Measurements from ENCODE around the gene NLRP13. TPM values are rescaled to one million over a fixed set of nuclear protein-coding genes. Genes with fewer than 3 reads are reported as not detected.
A peak's percentile ranks its signal among the peaks of the same experiment; 100 is the strongest.

NLRP13 gene
- total RNA-seq, 1 donor from 2014 or later: not detected

- CTCF ChIA-PET: no interaction called here
- no peaks in the 10 kb centered on the region for H3K36me3 Mint-ChIP-seq (ENCODE audit: low read depth)
- TF ChIP-seq CTCF (IDR thresholded peaks at IDR 0.05): no peak
- H3K4me1 Mint-ChIP-seq: peaks cover 44% of the 10 kb centered on the region
- ATAC-seq (ENCODE audit: low read depth): no peak
- POLR2A ChIA-PET: no interaction called here
- no peaks in the 10 kb centered on the region for H3K27me3 Mint-ChIP-seq
- DNase-seq: no peak
- no peak overlapping the region for H3K27ac Mint-ChIP-seq
- H3K9me3 Mint-ChIP-seq: peaks cover 4% of the 10 kb centered on the region
- no peak overlapping the region for H3K4me3 Mint-ChIP-seq
- intact Hi-C loops (cut with micrococcal nuclease): no loop called here
Observed at GRCh38 chr19:55858401-55858800, 73.7 kb downstream of the NLRP13 start.

DNA sequence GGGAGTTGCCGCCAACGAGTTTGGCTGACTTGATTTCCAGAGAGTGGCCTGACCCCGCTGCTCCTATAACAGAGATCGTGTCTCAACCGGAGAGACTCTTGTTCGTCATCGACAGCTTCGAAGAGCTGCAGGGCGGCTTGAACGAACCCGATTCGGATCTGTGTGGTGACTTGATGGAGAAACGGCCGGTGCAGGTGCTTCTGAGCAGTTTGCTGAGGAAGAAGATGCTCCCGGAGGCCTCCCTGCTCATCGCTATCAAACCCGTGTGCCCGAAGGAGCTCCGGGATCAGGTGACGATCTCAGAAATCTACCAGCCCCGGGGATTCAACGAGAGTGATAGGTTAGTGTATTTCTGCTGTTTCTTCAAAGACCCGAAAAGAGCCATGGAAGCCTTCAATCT, 74.2 kb downstream of the NLRP13 start:
- Mint-ChIP-seq H3K4me1 (peaks cover 47% of the 10 kb centered on the region), H3K27me3 (no peaks in the 10 kb centered on the region), H3K27ac (peak overlapping the region; percentile 70), H3K4me3 (no peak overlapping the region), H3K36me3 (ENCODE audit: low read depth) (no peaks in the 10 kb centered on the region), H3K9me3 (peaks cover 2% of the 10 kb centered on the region)
- POLR2A ChIA-PET: no interaction called here
- no peak for DNase-seq
- no peak for TF ChIP-seq CTCF (IDR thresholded peaks at IDR 0.05)
- intact Hi-C loops (cut with micrococcal nuclease): no loop called here
- CTCF ChIA-PET: interaction anchor here (0.8 kb wide), 1 partner anchor 49 kb away, joined by 3 read pairs; no protein-coding TSS in a partner anchor
- ATAC-seq (ENCODE audit: low read depth): no peak

DNA sequence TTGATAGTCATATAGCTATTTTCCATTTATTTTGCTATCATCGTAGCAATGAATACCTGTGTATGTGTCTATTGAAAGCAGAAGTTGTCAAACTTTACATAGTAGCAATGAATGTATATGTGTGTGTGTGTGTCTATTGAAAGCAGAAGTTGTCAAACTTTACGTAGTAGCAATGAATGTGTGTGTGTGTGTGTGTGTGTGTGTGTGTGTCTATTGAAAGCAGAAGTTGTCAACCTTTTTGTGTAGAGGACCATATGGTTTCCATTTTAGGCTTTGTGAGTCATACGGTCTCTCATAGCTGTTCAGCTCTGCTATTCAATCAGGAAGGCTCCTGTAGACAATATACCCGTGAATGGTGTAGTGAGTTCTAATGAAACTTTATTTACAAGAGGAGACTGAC, 75.0 kb downstream of the NLRP13 start:
- Mint-ChIP-seq H3K4me3 (peak overlapping the region; percentile 11), H3K4me1 (peaks cover 47% of the 10 kb centered on the region), H3K9me3 (peaks cover 2% of the 10 kb centered on the region), H3K27me3 (no peaks in the 10 kb centered on the region), H3K36me3 (ENCODE audit: low read depth) (no peaks in the 10 kb centered on the region), H3K27ac (peak overlapping the region; percentile 70)
- POLR2A ChIA-PET: interaction anchor here (0.6 kb wide), 3 partner anchors 209 to 1346 kb away, joined by 3 to 8 read pairs (median 3); no protein-coding TSS in a partner anchor
- peak; percentile 78 for ATAC-seq (ENCODE audit: low read depth)
- DNase-seq: no peak
- intact Hi-C loops (cut with micrococcal nuclease): no loop called here
- TF ChIP-seq CTCF (IDR thresholded peaks at IDR 0.05): no peak
- CTCF ChIA-PET: interaction anchor here (0.8 to 1.3 kb wide), 2 partner anchors 15 to 48 kb away, joined by 3 read pairs; no protein-coding TSS in a partner anchor

DNA sequence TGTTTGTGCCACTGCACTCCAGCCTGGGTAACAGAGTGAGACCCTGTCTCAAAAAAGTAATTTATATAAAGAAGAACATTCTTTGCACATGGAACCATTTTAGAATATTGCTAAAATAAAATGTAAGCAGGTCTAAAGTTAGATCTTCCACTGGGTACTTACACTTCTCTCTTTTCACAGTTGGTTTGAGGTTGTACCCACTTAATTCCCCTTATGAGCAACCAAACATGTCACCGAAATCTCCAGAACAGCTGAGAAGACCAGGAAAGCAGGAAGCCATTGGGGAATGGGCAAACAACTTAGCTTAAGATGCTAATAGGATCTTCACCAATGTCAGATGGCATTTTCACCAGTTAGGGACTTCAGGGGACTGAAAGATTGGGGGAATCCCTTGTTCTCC, 77.0 kb downstream of the NLRP13 start:
- H3K36me3 Mint-ChIP-seq (ENCODE audit: low read depth): no peaks in the 10 kb centered on the region
- CTCF ChIA-PET: no interaction called here
- no peak overlapping the region for H3K4me3 Mint-ChIP-seq
- DNase-seq (no peak), ATAC-seq (ENCODE audit: low read depth) (no peak)
- peaks cover 47% of the 10 kb centered on the region for H3K4me1 Mint-ChIP-seq
- peaks cover 2% of the 10 kb centered on the region for H3K9me3 Mint-ChIP-seq
- intact Hi-C loops (cut with micrococcal nuclease): no loop called here
- peak overlapping the region; percentile 65 for H3K27ac Mint-ChIP-seq
- POLR2A ChIA-PET: no interaction called here
- H3K27me3 Mint-ChIP-seq: no peaks in the 10 kb centered on the region
- TF ChIP-seq CTCF (IDR thresholded peaks at IDR 0.05): no peak

Other genes starting within 250 kb of the NLRP13 start
- gene NLRP9, start 193.9 kb downstream of the NLRP13 start, total RNA-seq: not detected in 2 replicates
- gene RFPL4A, start 173.2 kb downstream of the NLRP13 start, total RNA-seq: not detected in 2 replicates
- not detected in 2 replicates for gene RFPL4AL1, start 163.2 kb downstream of the NLRP13 start, total RNA-seq
- gene NLRP11, start 100.3 kb downstream of the NLRP13 start, total RNA-seq: 0.16 and 0.17 TPM in 2 replicates
- 0.31 and 0.34 TPM in 2 replicates for gene NLRP4, start 95.8 kb downstream of the NLRP13 start, total RNA-seq
- not detected in 2 replicates for gene NLRP8, start 15.5 kb upstream of the NLRP13 start, total RNA-seq
- gene NLRP5, start 54.4 kb upstream of the NLRP13 start, total RNA-seq: not detected in 2 replicates
- gene ZNF787, start 189.0 kb upstream of the NLRP13 start, total RNA-seq: 40.8 and 42.3 TPM in 2 replicates
- gene ZNF444, start 209.0 kb upstream of the NLRP13 start, total RNA-seq: 28.1 and 32.1 TPM in 2 replicates
- gene GALP, start 243.7 kb upstream of the NLRP13 start, total RNA-seq: not detected in 2 replicates